NCI-H1417 treated with DMSO at 0.1 percent for 48 hours (cell line): Measurements from ENCODE around the gene HM13.
A peak's percentile ranks its signal among the peaks of the same experiment; 100 is the strongest.
"Not testable (repeated sequence)": the region's sequence is repeated elsewhere in the genome, so short reads cannot be mapped to it uniquely, and the experiment has no call there.

Experiments
- DNase-seq: peaks from one replicate; lab custom pipeline; 2025; lab: John Stamatoyannopoulos, UW

The HM13 gene

GRCh38 chr20:31568041-31568731 lies 53.9 kb downstream of the HM13 start:
- DNase-seq, result no peak

GRCh38 chr20:31568773-31569162 lies 54.5 kb downstream of the HM13 start:
- no peak for DNase-seq

GRCh38 chr20:31569163-31570020 lies 55.1 kb downstream of the HM13 start:
- no peak for DNase-seq

GRCh38 chr20:31570021-31570463 lies 55.8 kb downstream of the HM13 start:
- DNase-seq, result no peak

- DNase-seq, result no peak
Measured at GRCh38 chr20:31570735-31571617, 56.7 kb downstream of the HM13 start.

GRCh38 chr20:31572042-31572700 lies 57.9 kb downstream of the HM13 start:
- no peak for DNase-seq

GRCh38 chr20:31572701-31573554 lies 58.7 kb downstream of the HM13 start:
- DNase-seq, result peak; percentile 97

- DNase-seq, result peak; percentile 79
Measured at GRCh38 chr20:31573555-31574321, 59.5 kb downstream of the HM13 start.

GRCh38 chr20:31574986-31575385 lies 60.7 kb downstream of the HM13 start:
- DNase-seq, result not testable (repeated sequence)

- no peak for DNase-seq
Measured at GRCh38 chr20:31576751-31577150, 62.5 kb downstream of the HM13 start.

- no peak for DNase-seq
Measured at GRCh38 chr20:31577194-31577593, 63.0 kb downstream of the HM13 start.

GRCh38 chr20:31578448-31579138 lies 64.4 kb downstream of the HM13 start:
- DNase-seq, result no peak

GRCh38 chr20:31579245-31579644 lies 65.0 kb downstream of the HM13 start:
- DNase-seq, result no peak

GRCh38 chr20:31579941-31580651 lies 65.9 kb downstream of the HM13 start:
- not testable (repeated sequence) for DNase-seq

- DNase-seq, result no peak
Measured at GRCh38 chr20:31580706-31581105, 66.5 kb downstream of the HM13 start.

- DNase-seq, result no peak
Measured at GRCh38 chr20:31581391-31581790, 67.1 kb downstream of the HM13 start.

GRCh38 chr20:31587545-31588389 lies 73.5 kb downstream of the HM13 start:
- DNase-seq, result no peak

GRCh38 chr20:31590717-31591225 lies 76.5 kb downstream of the HM13 start:
- no peak for DNase-seq
